ENCODE measurements around the gene MTRR. TPM values are rescaled to one million over a fixed set of nuclear protein-coding genes. Genes with fewer than 3 reads are reported as not detected.

The MTRR gene
- total and polyA plus RNA-seq, 2 of the 8 experiments (the other 6 are each of a cell fraction or from before 2014, with no cell fraction given), result 36.4 to 53.8 TPM

- Histone ChIP-seq H3K27me3 (replicated peaks in 1 of 4; ENCODE audit: control insufficient read depth in 3 of 4, extremely low read depth in 1 of 4, insufficient read depth in 3 of 4, low read length in 3 of 4) (no peaks in the 10 kb centered on the region), H3K27ac (ENCODE audit: low read depth, low read length) (no peak overlapping the region), H3K79me1 (ENCODE audit: low read depth, low read length) (no peaks in the 10 kb centered on the region), H3K4ac (replicated peaks; ENCODE audit: insufficient read length, low read depth, low read length) (no peak overlapping the region), H3K4me1 (replicated peaks in 1 of 4; ENCODE audit: control insufficient read depth in 3 of 4, insufficient read depth in 4 of 4, low read length in 3 of 4) (no peaks in the 10 kb centered on the region), H4K91ac (replicated peaks; ENCODE audit: insufficient read length, low read length) (no peak overlapping the region), H3K9me3 (ENCODE audit: insufficient read depth in 2 of 2, low read depth in 1 of 2, low read length in 1 of 2) (no peaks in the 10 kb centered on the region), H2BK15ac (ENCODE audit: low read length) (no peak overlapping the region), H3K23me2 (ENCODE audit: low read depth, low read length) (no peaks in the 10 kb centered on the region), H2BK5ac (ENCODE audit: low read depth, low read length) (no peak overlapping the region), H2BK120ac (replicated peaks; ENCODE audit: low read depth, low read length) (no peak overlapping the region), H3K79me2 (ENCODE audit: control insufficient read depth in 1 of 2, insufficient read depth in 2 of 2, low read length in 2 of 2) (no peaks in the 10 kb centered on the region), H4K5ac (ENCODE audit: insufficient read length, low read depth, low read length) (no peak overlapping the region), H3K56ac (replicated peaks; ENCODE audit: insufficient read length, low read depth, low read length) (no peak overlapping the region), H2BK12ac (ENCODE audit: low read depth, low read length) (no peak overlapping the region), H4K20me1 (replicated peaks in 1 of 2; ENCODE audit: control insufficient read depth in 1 of 2, insufficient read depth in 2 of 2, low read length in 2 of 2) (peaks cover 0 to 3% of the 10 kb centered on the region in 2 experiments), H3K4me2 (ENCODE audit: insufficient read depth in 1 of 2, low read depth in 2 of 2, low read length in 2 of 2) (no peak overlapping the region), H3K18ac (ENCODE audit: extremely low read depth, low read length) (no peak overlapping the region), H2BK20ac (ENCODE audit: low read length) (no peak overlapping the region), H2AFZ (ENCODE audit: low read length) (no peak overlapping the region), H3K4me3 (ENCODE audit: extremely low read depth in 1 of 4, insufficient read depth in 2 of 4, low read depth in 3 of 4, low read length in 4 of 4) (no peak overlapping the region), H3K9ac (replicated peaks in 1 of 4; ENCODE audit: extremely low read depth in 1 of 4, low read depth in 3 of 4, low read length in 3 of 4) (no peak overlapping the region), H3K23ac (ENCODE audit: insufficient read length) (no peak overlapping the region), H3K14ac (ENCODE audit: insufficient read length) (no peak overlapping the region), H3K36me3 (ENCODE audit: control insufficient read depth in 2 of 4, insufficient read depth in 4 of 4, low read length in 3 of 4) (peaks cover 5 to 73% (median 50%) of the 10 kb centered on the region in 4 experiments), H2AK5ac (ENCODE audit: low read depth, low read length) (no peak overlapping the region), H4K8ac (ENCODE audit: extremely low read depth, insufficient read depth, low read length) (no peak overlapping the region)
- POLR2A ChIA-PET (ENCODE audit: partially characterized antibody), result no interaction called here
- WGBS, 2 experiments (ENCODE audit: extremely low coverage in 1 of 2, insufficient coverage in 1 of 2, insufficient read length in 1 of 2, insufficient replicate concordance in 2 of 2, low coverage in 1 of 2, low lambda C conversion rate in 2 of 2, missing lambda C conversion rate in 1 of 2), result 89% methylated on average over 2 of the region's 2 CpGs; no CpG with 5 or more reads in 1 of the 2 experiments
- DNase-seq (ENCODE audit: low read depth in 1 of 2, low spot score in 2 of 2), result no peak
- CTCF ChIA-PET (ENCODE audit: partially characterized antibody), result no interaction called here
- no peak for FAIRE-seq
- TF ChIP-seq ATF3 (IDR thresholded peaks at IDR 0.05; ENCODE audit: insufficient read depth, low read depth, low read length) (no peak), RFX5 (IDR thresholded peaks at IDR 0.05; ENCODE audit: borderline replicate concordance, low read depth, low read length) (no peak), CBX5 (IDR thresholded peaks at IDR 0.05; ENCODE audit: low read depth, low read length) (no peak), SP4 (IDR thresholded peaks at IDR 0.05; ENCODE audit: low read length) (no peak), POLR2AphosphoS5 (IDR thresholded peaks at IDR 0.05; ENCODE audit: low read depth, low read length) (no peak), TEAD4 (IDR thresholded peaks at IDR 0.05; ENCODE audit: low read depth, low read length) (no peak), HDAC2 (IDR thresholded peaks at IDR 0.05; ENCODE audit: borderline replicate concordance in 1 of 2, low read depth in 2 of 2, low read length in 2 of 2) (no peak), JUND (IDR thresholded peaks at IDR 0.05; ENCODE audit: low read length) (no peak), TCF12 (IDR thresholded peaks at IDR 0.05; ENCODE audit: low read depth, low read length) (no peak), CREB1 (IDR thresholded peaks at IDR 0.05) (no peak), CTCF (IDR thresholded peaks at IDR 0.05; ENCODE audit: control extremely low read depth in 1 of 3, insufficient read depth in 1 of 3, low read depth in 1 of 3, low read length in 3 of 3) (no peak), CHD2 (IDR thresholded peaks at IDR 0.05; ENCODE audit: low read length) (no peak), FOSL1 (IDR thresholded peaks at IDR 0.05; ENCODE audit: insufficient read depth, low read depth, low read length) (no peak)
Observed at GRCh38 chr5:7894860-7895259, 25.9 kb downstream of the MTRR start.

Data from H1 (cell line).